ENCODE data around the gene AQP6. TPM values are rescaled to one million over a fixed set of nuclear protein-coding genes. Genes with fewer than 3 reads are reported as not detected.

The AQP6 gene
- total RNA-seq, 1 experiment from 2014 or later = 0.09 TPM

- H2BK12ac ChIP-seq (ENCODE audit: insufficient read length, low read depth, low read length) = no peak overlapping the region
- no CpG with 5 or more reads among the region's 13 CpGs for WGBS (ENCODE audit: extremely low coverage, insufficient read length, low lambda C conversion rate)
- H3K9me3 Mint-ChIP-seq = no peaks in the 10 kb centered on the region
- H3K4ac ChIP-seq (ENCODE audit: low read depth, low read length) = no peak overlapping the region
- H2AK5ac ChIP-seq (ENCODE audit: insufficient read length, low read length) = no peak overlapping the region
- H3K27ac ChIP-seq (ENCODE audit: insufficient read length, low read depth, low read length) = no peak overlapping the region
- no peaks in the 10 kb centered on the region for H3K79me2 ChIP-seq (ENCODE audit: insufficient read depth, low read length)
- no peak overlapping the region for H3K14ac ChIP-seq (ENCODE audit: insufficient read depth, low read length)
- H3K36me3 Mint-ChIP-seq (ENCODE audit: insufficient read depth in 1 of 3, low read depth in 3 of 3) = no peaks in the 10 kb centered on the region; a peak in 1 of 7 replicates
- peaks cover 31 to 51% of the 10 kb centered on the region in 2 experiments for H3K4me1 Mint-ChIP-seq
- no peak overlapping the region for H3K4me2 ChIP-seq (ENCODE audit: insufficient read depth, insufficient read length, low read length)
- no peak overlapping the region for H3K56ac ChIP-seq (ENCODE audit: insufficient read length, low read depth, low read length)
- H3K27ac Mint-ChIP-seq = no peak overlapping the region
- no peaks in the 10 kb centered on the region; the same call in 1 of the 2 replicates for H3K4me1 ChIP-seq (ENCODE audit: insufficient read depth, low read length)
- H3K23ac ChIP-seq (ENCODE audit: insufficient read length, low read depth, low read length) = no peak overlapping the region
- H4K20me1 ChIP-seq (ENCODE audit: control insufficient read depth, insufficient read depth, insufficient read length) = no peaks in the 10 kb centered on the region
- no peaks in the 10 kb centered on the region for H3K27me3 ChIP-seq (ENCODE audit: insufficient read depth, low read length)
- peaks cover 27% of the 10 kb centered on the region for H3K27me3 Mint-ChIP-seq (ENCODE audit: low read depth)
- no peak overlapping the region for H4K8ac ChIP-seq (replicated peaks; ENCODE audit: insufficient read length, low read depth, low read length)
- H3K18ac ChIP-seq (ENCODE audit: insufficient read length, low read depth, low read length) = peak overlapping the region; percentile 27
- DNase-seq = peak; percentile 27
- H4K91ac ChIP-seq (ENCODE audit: insufficient read length, low read depth, low read length) = no peak overlapping the region
- TF ChIP-seq CTCF (conservative IDR thresholded peaks at IDR 0.05) = no peak
- H2BK120ac ChIP-seq (ENCODE audit: low read depth, low read length, poor library complexity, severe bottlenecking) = no peak overlapping the region
- peaks cover 5% of the 10 kb centered on the region for H3K23me2 ChIP-seq (ENCODE audit: insufficient read length, low read depth, low read length, poor library complexity, severe bottlenecking)
- H3K9me3 ChIP-seq (ENCODE audit: control insufficient read depth, low read depth, low read length) = no peaks in the 10 kb centered on the region
- H2AFZ ChIP-seq (ENCODE audit: low read length) = no peak overlapping the region
- no peak overlapping the region for H2BK20ac ChIP-seq (ENCODE audit: low read depth, low read length, poor library complexity, severe bottlenecking)
- H2BK5ac ChIP-seq (ENCODE audit: insufficient read length, low read length) = no peak overlapping the region
- no peak overlapping the region for H3K9ac ChIP-seq (ENCODE audit: extremely low read depth, insufficient read length, low read length)
- H3T11ph ChIP-seq (ENCODE audit: low read length) = no peak overlapping the region
- no peaks in the 10 kb centered on the region for H3K79me1 ChIP-seq (ENCODE audit: insufficient read depth, low read depth, low read length, poor library complexity, severe bottlenecking)
- no peak overlapping the region for H4K5ac ChIP-seq (ENCODE audit: insufficient read length, low read depth, low read length)
- no peak overlapping the region for H3K4me3 Mint-ChIP-seq
- no peak overlapping the region for H2BK15ac ChIP-seq (ENCODE audit: low read depth, low read length)
Measured at GRCh38 chr12:49941556-49942511, 30.9 kb upstream of the AQP6 start.

All from H9 (cell line).